IMR-90 (cell line): Measurements from ENCODE around the gene SH2D1B. TPM values are rescaled to one million over a fixed set of nuclear protein-coding genes. Genes with fewer than 3 reads are reported as not detected.

Source experiments
- ATAC-seq: fragments of 200-7000 bp; cut with Tn5 transposase; 2 replicates; pipeline ENCODE4 v1.9.1; 2020; ENCODE audit warnings: low read depth, mild to moderate bottlenecking, moderate library complexity
- BruUV-seq: library from RNA; stranded (reverse); fragments of 400-500 nt; replicated peaks from 2 replicates; lab custom pipeline; 2021; lab: Mats Ljungman, UMichigan
- CTCF ChIA-PET: fragments of 300-600 bp; formaldehyde crosslinking; extraction: SDS; loops from one replicate; lab custom pipeline; 2021; ENCODE audit warnings: antibody characterized with exemption; lab: Yijun Ruan, JAX
- POLR2A ChIA-PET: fragments of 300-600 bp; sonication (Branson Sonifier 250); formaldehyde crosslinking; loops from one replicate; lab custom pipeline; 2022; ENCODE audit warnings: antibody characterized with exemption; ENCODE audit not compliant: unreplicated experiment; lab: Charles Lee
- DNase-seq: peaks from one replicate; pipeline ENCODE4 v3.0.0; 2013
- H2AFZ ChIP-seq: replicated peaks from 2 replicates; pipeline ENCODE3; 2013; ENCODE audit warnings: low read length, mild to moderate bottlenecking; ENCODE audit not compliant: poor library complexity
- H2AK5ac ChIP-seq: 2 replicates; pipeline ENCODE4 v1.6.1; 2013; ENCODE audit warnings: low read depth, low read length, inconsistent platforms
- H2AK9ac ChIP-seq: replicated peaks from 2 replicates; pipeline ENCODE3; 2013; ENCODE audit warnings: mild to moderate bottlenecking, low read depth, low read length, moderate library complexity; ENCODE audit not compliant: poor library complexity
- H2BK120ac ChIP-seq: 2 replicates; pipeline ENCODE4 v1.6.1; 2013; ENCODE audit warnings: low read depth, low read length, inconsistent platforms
- H2BK15ac ChIP-seq: 3 replicates; pipeline ENCODE4 v1.6.1; 2013; ENCODE audit warnings: low read depth, low read length, inconsistent platforms
- H2BK20ac ChIP-seq: 2 replicates; pipeline ENCODE4 v1.6.1; 2013; ENCODE audit warnings: low read depth, mild to moderate bottlenecking, inconsistent platforms, low read length, moderate library complexity
- H2BK5ac ChIP-seq: 2 replicates; pipeline ENCODE4 v1.6.1; 2013; ENCODE audit warnings: mild to moderate bottlenecking, low read depth, low read length, inconsistent platforms; ENCODE audit not compliant: poor library complexity, severe bottlenecking
- H3K14ac ChIP-seq: replicated peaks from 2 replicates; pipeline ENCODE4 v1.6.1; 2013; ENCODE audit warnings: low read depth, low read length, inconsistent platforms
- H3K18ac ChIP-seq: 2 replicates; pipeline ENCODE4 v1.6.1; 2013; ENCODE audit warnings: low read depth, low read length, control low read depth
- H3K23ac ChIP-seq: 2 replicates; pipeline ENCODE4 v1.6.1; 2013; ENCODE audit warnings: low read depth, low read length, inconsistent platforms
- H3K27ac ChIP-seq: 2 replicates; pipeline ENCODE4 v1.5.1; 2013; ENCODE audit warnings: mild to moderate bottlenecking, control low read depth, low read length; ENCODE audit not compliant: insufficient read depth
- H3K27me3 ChIP-seq: 2 replicates; pipeline ENCODE4 v1.6.1; 2013; ENCODE audit warnings: low read length; ENCODE audit not compliant: control insufficient read depth, insufficient read depth
- H3K36me3 ChIP-seq: 2 replicates; pipeline ENCODE4 v1.6.1; 2013; ENCODE audit warnings: low read length, mixed read lengths; ENCODE audit not compliant: control insufficient read depth, insufficient read depth
- H3K4ac ChIP-seq: 2 replicates; pipeline ENCODE4 v1.6.1; 2013; ENCODE audit warnings: low read depth, low read length, inconsistent platforms
- H3K4me1 ChIP-seq: 2 replicates; pipeline ENCODE4 v1.6.1; 2013; ENCODE audit warnings: low read length, mixed read lengths; ENCODE audit not compliant: control insufficient read depth, insufficient read depth
- H3K4me2 ChIP-seq: 2 replicates; pipeline ENCODE4 v1.6.1; 2013; ENCODE audit warnings: low read depth, mild to moderate bottlenecking, control low read depth, low read length, moderate library complexity
- H3K4me3 ChIP-seq: 2 replicates; pipeline ENCODE4 v1.5.1; 2013; ENCODE audit warnings: low read depth, mild to moderate bottlenecking, control low read depth, low read length, moderate library complexity; ENCODE audit not compliant: insufficient read depth
- H3K56ac ChIP-seq: 2 replicates; pipeline ENCODE4 v1.6.1; 2013; ENCODE audit warnings: low read length, inconsistent platforms; ENCODE audit not compliant: insufficient read depth; ENCODE audit errors: extremely low read depth
- H3K79me1 ChIP-seq, 2 experiments: 2 replicates each; pipeline ENCODE4 v1.6.1; 2013; ENCODE audit warnings: low read length in 2 of 2, inconsistent platforms in 1 of 2, low read depth in 1 of 2
- H3K9ac ChIP-seq: 2 replicates; pipeline ENCODE4 v1.6.1; 2013; ENCODE audit warnings: low read depth, low read length, control low read depth
- H3K9me1 ChIP-seq: 2 replicates; pipeline ENCODE4 v1.6.1; 2013; ENCODE audit warnings: low read length, inconsistent platforms; ENCODE audit not compliant: insufficient read depth
- H3K9me3 ChIP-seq: 2 replicates; pipeline ENCODE4 v1.6.1; 2013; ENCODE audit warnings: low read length; ENCODE audit not compliant: control insufficient read depth, insufficient read depth
- H4K20me1 ChIP-seq: 2 replicates; pipeline ENCODE4 v1.6.1; 2013; ENCODE audit warnings: low read length, inconsistent platforms; ENCODE audit not compliant: insufficient read depth
- H4K5ac ChIP-seq: 2 replicates; pipeline ENCODE4 v1.6.1; 2013; ENCODE audit warnings: mild to moderate bottlenecking, low read depth, low read length, control low read depth
- H4K8ac ChIP-seq, 2 experiments: 2 replicates each; pipeline ENCODE4 v1.6.1; 2013; ENCODE audit warnings: low read depth in 2 of 2, low read length in 2 of 2, control low read depth in 1 of 2, inconsistent platforms in 1 of 2
- H4K91ac ChIP-seq: 2 replicates; pipeline ENCODE4 v1.6.1; 2013; ENCODE audit warnings: low read depth, low read length, inconsistent platforms; ENCODE audit not compliant: insufficient read depth
- CEBPB ChIP-seq: IDR thresholded peaks from 2 replicates; pipeline ENCODE4 v1.6.1; 2012; ENCODE audit warnings: low read depth, low read length, improper control_type of control experiment
- CHD1 ChIP-seq: IDR thresholded peaks from 2 replicates; pipeline ENCODE4 v1.6.1; 2012; ENCODE audit warnings: low read depth, low read length, improper control_type of control experiment
- CTCF ChIP-seq: conservative IDR thresholded peaks from 2 replicates; pipeline ENCODE4 v1.5.1; 2012; ENCODE audit warnings: mild to moderate bottlenecking, low read depth, low read length, improper control_type of control experiment
- FOS ChIP-seq: fragments of 150-350 bp; IDR thresholded peaks from 2 replicates; pipeline ENCODE4 v1.6.1; 2016; ENCODE audit warnings: low read depth, low read length
- MAFK ChIP-seq: IDR thresholded peaks from 2 replicates; pipeline ENCODE4 v1.6.1; 2012; ENCODE audit warnings: low read depth, low read length, improper control_type of control experiment
- MAZ ChIP-seq: IDR thresholded peaks from 2 replicates; pipeline ENCODE4 v1.6.1; 2012; ENCODE audit warnings: low read depth, mild to moderate bottlenecking, low read length, improper control_type of control experiment, moderate library complexity, borderline replicate concordance
- MXI1 ChIP-seq: IDR thresholded peaks from 2 replicates; pipeline ENCODE4 v1.6.1; 2012; ENCODE audit warnings: low read depth, mild to moderate bottlenecking, low read length, moderate library complexity, borderline replicate concordance
- NFE2L2 ChIP-seq: fragments of 150-350 bp; IDR thresholded peaks from 2 replicates; pipeline ENCODE4 v1.6.1; 2016; ENCODE audit warnings: low read depth, mild to moderate bottlenecking, low read length
- POLR2A ChIP-seq: IDR thresholded peaks from 2 replicates; pipeline ENCODE4 v1.6.1; 2012; ENCODE audit warnings: mild to moderate bottlenecking, low read depth, low read length
- RCOR1 ChIP-seq: IDR thresholded peaks from 2 replicates; pipeline ENCODE4 v1.6.1; 2012; ENCODE audit warnings: mild to moderate bottlenecking, low read length, improper control_type of control experiment; ENCODE audit not compliant: insufficient replicate concordance
- RFX5 ChIP-seq: IDR thresholded peaks from 2 replicates; pipeline ENCODE4 v1.8.0; 2012; ENCODE audit warnings: low read depth, mild to moderate bottlenecking, low read length, moderate library complexity
- SMC3 ChIP-seq: fragments of 150-350 bp; IDR thresholded peaks from 2 replicates; pipeline ENCODE4 v1.6.1; 2016; ENCODE audit warnings: low read depth, mild to moderate bottlenecking, antibody characterized with exemption, low read length, moderate library complexity
- USF2 ChIP-seq: fragments of 150-350 bp; IDR thresholded peaks from 2 replicates; pipeline ENCODE4 v1.6.1; 2017; ENCODE audit warnings: mild to moderate bottlenecking, antibody characterized with exemption, low read length, low read depth
- WGBS, 2 experiments: methylation state at CpG; one replicate each; pipeline versions ENCODE4 v1.1.5 to v1.1.7; 2013; ENCODE audit warnings: missing lambda C conversion rate in 2 of 2; ENCODE audit not compliant: insufficient read length in 1 of 2; ENCODE audit errors: extremely low coverage in 2 of 2; 5-methylcytosine and 5-hydroxymethylcytosine counted together
- dilution Hi-C: fragments of 300-500 bp; cut with HindIII; formaldehyde crosslinking; loops from one replicate; pipeline ENCODE4 v1.14.3; 2018; ENCODE audit warnings: low sequenced_read_pairs; ENCODE audit not compliant: unreplicated experiment
- in situ Hi-C: fragments of 300-500 bp; cut with MboI; formaldehyde crosslinking; loops from 3 replicates; pipeline ENCODE4 v1.14.3; 2019; ENCODE audit warnings: low sequenced_read_pairs, inconsistent platforms, mixed read lengths
- intact Hi-C: fragments of 100-400 bp; cut with micrococcal nuclease; formaldehyde crosslinking; loops from 2 replicates; pipeline ENCODE4 v1.10.0; 2022
- polyA plus RNA-seq, 3 experiments: library from polyadenylated mRNA; depleted of rRNA; stranded (reverse); fragments of >200 nt; gene quantifications; 2 replicates each; pipeline ENCODE4 v1.2.3, GENCODE V29; 2012; ENCODE audit warnings: low replicate concordance in 1 of 3
- total RNA-seq: library from RNA; depleted of rRNA; stranded (reverse); fragments of >200 nt; gene quantifications from 2 replicates; pipeline ENCODE4 v1.2.3, GENCODE V29; 2012

Gene SH2D1B
- total and polyA plus RNA-seq, 2 of the 4 experiments (the other 2 are of a cell fraction): 0.03 to 0.18 TPM

- Histone ChIP-seq H3K9me3 (no peaks in the 10 kb centered on the region), H3K4ac (no peak overlapping the region), H4K91ac (no peak overlapping the region), H2BK5ac (no peak overlapping the region), H3K4me1 (0 out of 2 replicates have a peak, but pooled peaks cover 4% of the 10 kb centered on the region), H3K4me3 (no peak overlapping the region), H2AK5ac (no peak overlapping the region), H2BK20ac (no peak overlapping the region), H3K14ac (no peak overlapping the region), H3K4me2 (no peak overlapping the region), H4K20me1 (no peaks in the 10 kb centered on the region), H3K56ac (no peak overlapping the region), H2BK15ac (peak overlapping the region; percentile 21; the same call in 1 of the 3 replicates), H3K18ac (no peak overlapping the region), H4K5ac (no peak overlapping the region), H2AK9ac (no peak overlapping the region), H3K79me1 (no peaks in the 10 kb centered on the region), H3K36me3 (no peaks in the 10 kb centered on the region), H3K27me3 (no peaks in the 10 kb centered on the region), H3K9ac (no peak overlapping the region), H4K8ac (no peak overlapping the region), H3K9me1 (peaks cover 5% of the 10 kb centered on the region), H3K27ac (no peak overlapping the region), H2AFZ (no peak overlapping the region), H2BK120ac (peak overlapping the region; percentile 43; the same call in 1 of the 2 replicates), H3K23ac (no peak overlapping the region)
- BruUV-seq: no TSS peak
- ATAC-seq (no peak), DNase-seq (no peak)
- CTCF ChIA-PET: interaction anchor here (0.6 kb wide), 3 partner anchors 206 to 505 kb away, joined by 3 to 4 read pairs (median 3); no protein-coding TSS in a partner anchor
- POLR2A ChIA-PET: no interaction called here
- dilution Hi-C loops (no loop called here), intact Hi-C loops (no loop called here), in situ Hi-C loops (no loop called here)
- TF ChIP-seq USF2: no peak
- TF ChIP-seq CTCF: no peak
- no peak for TF ChIP-seq RCOR1
- TF ChIP-seq MAZ: no peak
- TF ChIP-seq CEBPB: no peak
- TF ChIP-seq RFX5: no peak
- no peak for TF ChIP-seq MAFK
- no peak for TF ChIP-seq POLR2A
- no peak for TF ChIP-seq FOS
- no peak for TF ChIP-seq SMC3
- no peak for TF ChIP-seq CHD1
- TF ChIP-seq NFE2L2: no peak
- no peak for TF ChIP-seq MXI1
- 60% methylated on average over 1 of the region's 6 CpGs; no CpG with 5 or more reads in 1 of the 2 experiments for WGBS, 2 experiments
Observed at GRCh38 chr1:162351246-162351842, 60.6 kb downstream of the SH2D1B start.
